GM13976 (cell line): ENCODE results near the gene ZNF100.

ENCODE experiments used
- DNase-seq: peaks from one replicate; pipeline ENCODE4 v3.0.0; 2012; ENCODE audit warnings: low spot score
- CTCF ChIP-seq: IDR thresholded peaks from 2 replicates; pipeline ENCODE4 v1.5.1; 2012; ENCODE audit warnings: borderline replicate concordance, mild to moderate bottlenecking; ENCODE audit not compliant: insufficient read depth; ENCODE audit errors: extremely low read depth, missing control alignments, control extremely low read depth
- in situ Hi-C: fragments of 300-500 bp; cut with MboI; formaldehyde crosslinking; loops from one replicate; pipeline ENCODE4 v1.12.0; 2022; ENCODE audit warnings: low sequenced_read_pairs, mixed read lengths, inconsistent platforms; ENCODE audit not compliant: unreplicated experiment

Gene ZNF100

GRCh38 chr19:21698215-21698614, 69.2 kb downstream of the ZNF100 start:
- TF ChIP-seq CTCF, result no peak
- DNase-seq, result no peak
- in situ Hi-C loops, result no loop called here

- no peak for TF ChIP-seq CTCF
- in situ Hi-C loops, result no loop called here
- no peak for DNase-seq
Measured at GRCh38 chr19:21697698-21698097, 69.7 kb downstream of the ZNF100 start.

- DNase-seq, result no peak
- in situ Hi-C loops, result no loop called here
Measured at GRCh38 chr19:21694171-21694906, 73.0 kb downstream of the ZNF100 start.

GRCh38 chr19:21693399-21693798, 74.0 kb downstream of the ZNF100 start:
- in situ Hi-C loops, result no loop called here
- TF ChIP-seq CTCF, result no peak
- DNase-seq, result no peak

More at GRCh38 chr19:21694171-21694906, 73.0 kb downstream of the ZNF100 start:
- no peak for TF ChIP-seq CTCF

GRCh38 chr19:21691661-21692060, 75.7 kb downstream of the ZNF100 start:
- DNase-seq, result no peak
- no peak for TF ChIP-seq CTCF
- in situ Hi-C loops, result no loop called here

- no peak for TF ChIP-seq CTCF
- no peak for DNase-seq
- in situ Hi-C loops, result no loop called here
Measured at GRCh38 chr19:21688464-21688863, 78.9 kb downstream of the ZNF100 start.
